IPS-20b (cell line): ENCODE measurements around the gene CFB.

Source experiments
- H3K27ac ChIP-seq: one replicate; pipeline ENCODE4 v1.5.1; 2013; ENCODE audit warnings: low read length
- H3K27me3 ChIP-seq: 2 replicates; pipeline ENCODE4 v1.6.1; 2013; ENCODE audit warnings: mild to moderate bottlenecking, low read length, inconsistent platforms; ENCODE audit not compliant: insufficient read depth
- H3K36me3 ChIP-seq: 2 replicates; pipeline ENCODE4 v1.6.1; 2013; ENCODE audit warnings: low read depth, mild to moderate bottlenecking, inconsistent platforms, low read length, moderate library complexity; ENCODE audit not compliant: insufficient read depth
- H3K4me1 ChIP-seq: 2 replicates; pipeline ENCODE4 v1.6.1; 2013; ENCODE audit warnings: mild to moderate bottlenecking, control low read depth, inconsistent platforms, low read length, moderate library complexity; ENCODE audit not compliant: insufficient read depth
- H3K4me3 ChIP-seq: 2 replicates; pipeline ENCODE4 v1.5.1; 2013; ENCODE audit warnings: mild to moderate bottlenecking, low read length, inconsistent platforms
- H3K9ac ChIP-seq: 2 replicates; pipeline ENCODE4 v1.6.1; 2013; ENCODE audit warnings: low read depth, mild to moderate bottlenecking, inconsistent platforms, low read length, moderate library complexity
- H3K9me3 ChIP-seq: 2 replicates; pipeline ENCODE4 v1.6.1; 2013; ENCODE audit warnings: mild to moderate bottlenecking, low read depth, low read length, inconsistent platforms; ENCODE audit not compliant: insufficient read depth

CFB gene

DNA sequence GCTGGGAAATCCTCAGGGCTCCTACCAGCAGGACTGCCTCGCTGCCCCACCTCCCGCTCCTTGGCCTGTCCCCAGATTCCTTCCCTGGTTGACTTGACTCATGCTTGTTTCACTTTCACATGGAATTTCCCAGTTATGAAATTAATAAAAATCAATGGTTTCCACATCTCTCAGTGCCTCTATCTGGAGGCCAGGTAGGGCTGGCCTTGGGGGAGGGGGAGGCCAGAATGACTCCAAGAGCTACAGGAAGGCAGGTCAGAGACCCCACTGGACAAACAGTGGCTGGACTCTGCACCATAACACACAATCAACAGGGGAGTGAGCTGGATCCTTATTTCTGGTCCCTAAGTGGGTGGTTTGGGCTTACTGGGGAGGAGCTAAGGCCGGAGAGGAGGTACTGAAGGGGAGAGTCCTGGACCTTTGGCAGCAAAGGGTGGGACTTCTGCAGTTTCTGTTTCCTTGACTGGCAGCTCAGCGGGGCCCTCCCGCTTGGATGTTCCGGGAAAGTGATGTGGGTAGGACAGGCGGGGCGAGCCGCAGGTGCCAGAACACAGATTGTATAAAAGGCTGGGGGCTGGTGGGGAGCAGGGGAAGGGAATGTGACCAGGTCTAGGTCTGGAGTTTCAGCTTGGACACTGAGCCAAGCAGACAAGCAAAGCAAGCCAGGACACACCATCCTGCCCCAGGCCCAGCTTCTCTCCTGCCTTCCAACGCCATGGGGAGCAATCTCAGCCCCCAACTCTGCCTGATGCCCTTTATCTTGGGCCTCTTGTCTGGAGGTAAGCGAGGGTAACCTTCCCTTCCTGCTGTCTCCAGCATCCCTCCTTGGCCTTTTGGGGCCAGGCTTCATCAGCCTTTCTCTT lies at the start of gene CFB:
Gene CFB (plus strand): TSS at position 589 of the 863 bp plus-strand sequence. CDS start 127 bp downstream, at position 716.
- H3K9ac ChIP-seq, result no peak within 1 kb of the TSS

DNA sequence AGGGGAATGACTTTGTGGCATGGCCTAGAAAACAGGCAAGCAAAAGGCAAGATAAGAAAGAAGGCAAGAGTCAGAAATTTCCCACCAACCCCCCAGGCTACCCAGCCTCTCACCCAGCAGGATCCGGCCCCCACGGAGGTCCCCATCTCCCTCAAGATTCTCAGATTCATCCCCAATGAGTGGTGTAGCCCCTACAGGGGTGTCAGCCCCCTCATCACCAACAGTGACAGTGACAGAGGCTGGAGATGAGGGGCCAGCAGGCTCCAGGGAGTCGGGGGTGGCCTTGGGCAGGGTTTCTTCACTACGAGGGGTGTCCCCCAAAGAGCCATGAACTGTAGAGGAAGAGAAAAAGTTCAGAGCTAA lies 49.4 kb upstream of the CFB start:
- Histone ChIP-seq H3K36me3 (peaks cover 54% of the 10 kb centered on the region), H3K4me1 (peaks cover 4% of the 10 kb centered on the region; the same call in 1 of the 2 replicates), H3K4me3 (peak overlapping the region; percentile 86), H3K9me3 (no peaks in the 10 kb centered on the region), H3K27ac (no peak overlapping the region), H3K27me3 (no peaks in the 10 kb centered on the region), H3K9ac (peak overlapping the region; percentile 74)

More for the DNA sequence above, at the start of gene CFB:
- no peaks in the 10 kb centered on the region for H3K9me3 ChIP-seq
- peaks cover 42% of the 10 kb centered on the region for H3K27me3 ChIP-seq
- no peak within 1 kb of the TSS for H3K27ac ChIP-seq
- peaks cover under 1% of the 10 kb centered on the region; the same call in 1 of the 2 replicates for H3K36me3 ChIP-seq
- H3K4me1 ChIP-seq, result no peaks in the 10 kb centered on the region
- H3K4me3 ChIP-seq, result no peak within 1 kb of the TSS

DNA sequence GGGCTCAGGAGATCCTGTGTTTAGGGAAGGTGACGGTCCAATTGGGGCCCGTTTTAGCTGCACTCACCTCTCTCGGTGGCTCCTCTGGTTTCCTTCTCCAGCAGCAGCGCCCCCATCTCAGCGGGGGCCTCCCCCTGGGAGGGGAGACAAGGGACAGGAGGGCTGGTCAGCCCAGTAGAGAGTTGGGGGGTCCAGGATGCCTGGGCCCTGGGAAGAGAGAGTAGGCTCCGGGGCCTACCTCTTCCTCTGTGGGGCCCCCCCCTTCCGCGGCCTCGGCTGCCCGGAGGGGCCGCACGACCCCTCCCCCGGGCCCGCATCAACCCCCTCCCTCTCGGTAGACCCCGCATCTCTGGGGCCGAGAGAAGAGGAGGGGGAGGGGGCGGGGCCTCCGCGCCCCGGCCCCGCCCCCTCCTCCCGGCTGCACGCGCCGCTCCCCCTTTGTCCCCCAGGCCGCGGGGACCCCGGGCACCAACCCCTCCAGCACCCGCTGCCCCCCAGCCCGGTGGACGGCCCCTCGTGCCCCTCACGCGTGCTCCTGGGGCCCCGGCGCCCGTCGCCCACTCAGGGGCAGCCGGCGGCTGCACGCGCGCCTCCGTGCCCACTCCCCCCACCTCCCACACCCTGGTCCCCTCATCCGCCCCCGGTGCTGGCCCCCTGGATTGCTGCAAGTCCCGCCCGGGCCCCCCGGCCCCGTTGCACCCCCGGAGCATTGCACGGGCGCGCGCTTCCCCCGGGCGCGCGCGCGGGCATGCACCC lies 48.9 kb upstream of the CFB start:
- no peaks in the 10 kb centered on the region for H3K27me3 ChIP-seq
- H3K27ac ChIP-seq, result no peak overlapping the region
- H3K9me3 ChIP-seq, result no peaks in the 10 kb centered on the region
- H3K9ac ChIP-seq, result peak overlapping the region; percentile 74
- H3K4me3 ChIP-seq, result peak overlapping the region; percentile 86
- H3K36me3 ChIP-seq, result peaks cover 48% of the 10 kb centered on the region
- H3K4me1 ChIP-seq, result peaks cover 4% of the 10 kb centered on the region; the same call in 1 of the 2 replicates

DNA sequence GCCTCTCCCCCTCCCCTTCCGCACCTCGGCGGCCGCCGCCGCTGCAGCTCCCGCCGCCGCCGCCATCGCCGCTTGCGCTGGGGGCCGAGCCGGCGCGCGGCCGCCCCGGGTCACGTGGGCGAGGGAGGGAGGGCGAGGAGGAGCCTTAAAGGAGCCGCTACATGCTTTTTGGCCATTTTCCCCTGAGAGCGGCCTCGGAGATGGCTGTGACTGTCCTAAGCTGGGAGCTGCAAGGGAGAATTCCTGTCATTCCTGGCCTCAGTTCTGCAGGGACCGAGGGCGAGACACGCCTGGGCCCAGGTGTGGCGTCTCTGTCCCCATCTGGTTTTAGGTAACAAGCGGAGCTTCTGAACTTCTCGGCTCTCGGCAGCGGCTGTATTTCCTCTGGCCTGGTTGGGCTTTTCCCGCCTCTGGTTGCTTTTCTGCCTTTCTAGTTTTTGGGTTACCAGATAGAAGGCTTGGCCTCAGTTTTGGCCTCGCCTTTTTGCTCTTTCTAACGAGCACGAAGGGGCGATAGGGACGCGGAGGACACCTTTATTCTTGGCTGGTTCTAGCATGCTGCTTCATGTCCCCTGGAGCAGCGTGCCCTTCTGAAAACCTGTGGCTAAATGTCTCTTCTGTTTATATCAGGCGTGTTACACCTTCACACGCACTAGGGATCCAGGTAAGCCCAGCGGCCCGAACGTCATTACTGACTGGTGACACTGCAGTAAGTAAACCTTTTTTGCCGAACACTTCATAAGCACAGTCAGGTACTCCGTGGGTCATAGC lies 48.1 kb upstream of the CFB start, which contains the start of gene EHMT2:
Gene EHMT2 (minus strand): TSS at position 87 of the 771 bp plus-strand sequence. CDS start 21 bp downstream, at position 66.
- no peak within 1 kb of the TSS for H3K27ac ChIP-seq
- peak within 1 kb of the TSS; percentile 86 for H3K4me3 ChIP-seq
- peaks cover 4% of the 10 kb centered on the region; the same call in 1 of the 2 replicates for H3K4me1 ChIP-seq
- no peaks in the 10 kb centered on the region for H3K9me3 ChIP-seq
- peaks cover 40% of the 10 kb centered on the region for H3K36me3 ChIP-seq
- no peaks in the 10 kb centered on the region for H3K27me3 ChIP-seq
- peak within 1 kb of the TSS; percentile 79 for H3K9ac ChIP-seq

DNA sequence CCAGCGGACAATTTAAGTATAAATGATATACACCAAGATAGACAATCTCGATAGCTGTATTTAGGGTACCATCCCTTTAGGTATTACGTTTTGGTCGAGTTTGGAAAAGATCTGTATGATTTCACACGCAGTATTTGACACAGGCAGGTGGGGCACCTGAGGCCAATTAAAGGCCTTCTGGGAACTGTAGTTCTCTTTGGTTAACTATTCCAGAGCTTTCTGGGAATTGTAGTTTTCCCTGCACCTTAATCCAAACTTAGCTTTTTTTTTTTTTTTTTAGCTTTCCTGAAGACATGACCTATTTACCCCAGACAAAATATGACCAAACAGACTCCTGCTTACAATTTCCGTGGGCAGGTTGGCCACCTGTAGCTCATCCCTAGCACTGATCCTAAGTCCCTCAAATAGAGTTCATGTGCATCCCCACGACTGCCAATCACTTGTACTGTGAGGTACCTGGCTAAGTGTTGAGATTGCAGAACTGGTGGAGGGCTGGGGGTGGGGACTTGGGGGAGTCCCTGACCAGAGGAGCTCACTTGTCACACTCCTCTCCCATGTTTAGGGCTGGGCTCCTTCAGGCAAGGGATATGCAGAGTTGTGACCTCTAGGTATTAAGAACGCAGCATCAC lies 47.4 kb upstream of the CFB start:
- peak overlapping the region; percentile 79; the same call in 1 of the 2 replicates for H3K9ac ChIP-seq

DNA sequence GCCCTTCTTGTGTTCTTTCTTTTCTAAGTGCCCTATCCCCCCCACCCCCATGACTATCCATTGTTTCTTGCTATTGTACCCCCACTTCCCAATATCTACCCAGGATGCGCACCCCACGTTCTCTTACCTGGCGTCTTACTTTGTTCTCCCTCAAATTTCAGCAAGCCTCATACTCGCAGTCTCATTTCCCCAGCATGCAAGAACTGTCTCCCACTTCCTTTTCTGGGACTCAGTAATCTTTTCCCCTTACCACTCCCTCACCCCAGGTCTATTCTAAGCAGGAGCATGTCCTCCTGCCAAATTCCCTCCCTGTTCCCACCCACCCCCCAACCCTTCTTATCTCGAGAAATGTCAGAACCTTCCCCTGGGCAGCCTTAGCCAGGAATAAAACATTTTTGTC lies 46.7 kb upstream of the CFB start:
- H3K9me3 ChIP-seq, result no peaks in the 10 kb centered on the region
- H3K9ac ChIP-seq, result no peak overlapping the region

More for the DNA sequence above, 47.4 kb upstream of the CFB start:
- H3K27ac ChIP-seq, result no peak overlapping the region
- H3K27me3 ChIP-seq, result no peaks in the 10 kb centered on the region
- H3K9me3 ChIP-seq, result no peaks in the 10 kb centered on the region
- H3K36me3 ChIP-seq, result peaks cover 34% of the 10 kb centered on the region
- peak overlapping the region; percentile 86 for H3K4me3 ChIP-seq
- H3K4me1 ChIP-seq, result peaks cover 4% of the 10 kb centered on the region; the same call in 1 of the 2 replicates

DNA sequence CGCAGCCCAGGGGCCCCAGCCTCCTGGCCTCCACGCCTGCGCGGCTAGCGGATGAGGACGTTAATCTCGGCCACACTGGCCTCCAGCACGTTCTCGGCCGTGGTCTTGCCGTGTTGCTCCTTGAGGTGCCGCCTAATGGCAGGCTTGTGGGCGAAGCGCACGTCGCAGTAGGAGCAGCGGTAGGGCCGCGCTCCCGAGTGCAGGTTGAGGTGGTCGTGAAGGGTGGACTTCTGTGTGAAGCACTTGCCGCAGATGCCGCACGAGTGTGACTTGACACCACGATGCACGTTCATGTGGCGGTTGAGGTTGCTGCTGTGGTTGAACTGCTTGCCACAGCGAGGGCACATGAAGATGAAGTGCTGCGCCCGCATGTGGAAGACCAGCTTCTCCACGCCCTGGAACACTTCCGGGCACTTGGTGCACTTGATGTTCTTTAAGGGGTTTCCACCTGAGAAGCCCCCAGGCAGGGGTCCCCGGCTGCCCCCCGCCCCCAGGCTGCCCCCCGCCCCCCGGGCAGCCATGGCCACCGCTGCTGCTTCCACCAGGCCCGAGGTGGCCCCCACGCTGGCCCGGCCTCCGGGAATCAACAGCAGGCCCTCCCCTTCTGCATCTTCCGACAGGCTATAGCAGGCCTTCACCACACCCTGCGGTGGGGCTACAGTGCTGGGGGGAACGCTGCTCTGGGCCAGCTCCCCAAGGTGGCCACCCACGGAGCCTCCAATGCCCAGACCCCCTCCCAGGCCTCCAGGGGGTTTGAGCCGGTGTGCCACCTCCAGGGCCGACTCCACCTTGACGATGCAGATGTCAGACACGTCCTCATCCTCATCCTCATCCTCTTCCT lies 45.8 kb upstream of the CFB start:
- Histone ChIP-seq H3K36me3 (peaks cover 22% of the 10 kb centered on the region), H3K4me3 (no peak overlapping the region), H3K27ac (no peak overlapping the region), H3K27me3 (no peaks in the 10 kb centered on the region), H3K9me3 (no peaks in the 10 kb centered on the region), H3K4me1 (peaks cover 4% of the 10 kb centered on the region; the same call in 1 of the 2 replicates), H3K9ac (no peak overlapping the region)

More for the DNA sequence above, 46.7 kb upstream of the CFB start:
- Histone ChIP-seq H3K4me3 (no peak overlapping the region), H3K27ac (no peak overlapping the region), H3K27me3 (no peaks in the 10 kb centered on the region), H3K4me1 (peaks cover 4% of the 10 kb centered on the region; the same call in 1 of the 2 replicates), H3K36me3 (peaks cover 31% of the 10 kb centered on the region)

DNA sequence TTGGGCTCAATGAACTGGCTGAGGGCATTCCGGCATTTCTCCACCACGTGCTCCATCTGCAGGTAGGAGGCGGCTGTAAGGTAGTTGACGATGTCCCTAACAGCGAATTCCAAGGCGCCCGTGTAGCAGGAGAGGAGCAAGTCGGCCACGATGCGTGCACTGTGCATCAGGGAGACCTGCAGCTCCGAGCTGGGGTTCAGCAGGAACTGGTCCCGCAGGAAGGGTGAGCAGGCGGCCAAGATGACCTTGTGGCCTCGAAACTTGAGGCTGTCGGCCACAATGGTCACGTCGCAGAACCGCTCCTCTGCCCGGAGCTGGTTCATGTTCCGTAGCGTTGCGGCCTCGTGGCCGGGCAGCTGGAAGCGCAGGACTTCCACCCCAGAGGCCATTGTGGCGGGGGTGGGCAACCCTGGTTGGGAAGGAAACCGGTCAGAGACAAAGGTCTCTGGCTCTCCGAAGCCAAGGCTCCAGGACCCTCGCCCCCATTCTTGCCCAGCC lies 44.9 kb upstream of the CFB start:
- Histone ChIP-seq H3K27me3 (no peaks in the 10 kb centered on the region), H3K9me3 (no peaks in the 10 kb centered on the region), H3K36me3 (peaks cover 13% of the 10 kb centered on the region), H3K4me1 (peaks cover 4% of the 10 kb centered on the region; the same call in 1 of the 2 replicates), H3K9ac (peak overlapping the region; percentile 74; the same call in 1 of the 2 replicates), H3K4me3 (peak overlapping the region; percentile 68; the same call in 1 of the 2 replicates), H3K27ac (no peak overlapping the region)

DNA sequence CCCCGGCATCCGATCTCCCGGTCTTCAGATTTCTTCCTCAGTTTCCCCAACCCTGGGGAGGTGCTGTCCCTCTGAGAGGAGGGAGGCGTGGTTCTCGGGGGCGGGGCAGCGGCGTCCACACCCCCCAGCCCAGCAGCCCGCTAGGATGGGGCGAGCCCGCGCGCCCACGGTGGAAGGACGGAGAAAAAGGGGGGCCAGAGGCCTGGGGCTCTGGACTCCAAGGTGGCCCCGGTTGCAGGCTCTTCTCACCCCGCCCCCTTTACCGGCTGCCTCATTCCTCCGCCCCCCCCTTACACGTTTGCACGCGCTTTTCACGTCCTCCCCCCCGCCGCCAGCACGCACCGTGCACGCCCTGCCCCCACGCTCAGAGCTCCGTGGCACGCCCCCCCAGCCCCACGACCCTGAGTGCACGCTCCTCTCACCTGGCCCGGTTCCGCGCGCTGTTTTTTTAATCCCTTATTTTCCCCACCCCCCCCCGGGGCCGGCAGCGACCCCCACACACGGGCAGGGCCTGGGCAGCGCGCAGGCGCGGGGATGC lies 44.4 kb upstream of the CFB start:
- H3K36me3 ChIP-seq, result peaks cover 8% of the 10 kb centered on the region
- no peaks in the 10 kb centered on the region for H3K27me3 ChIP-seq
- H3K9me3 ChIP-seq, result no peaks in the 10 kb centered on the region
- H3K4me3 ChIP-seq, result peak overlapping the region; percentile 68; the same call in 1 of the 2 replicates
- peaks cover 7% of the 10 kb centered on the region; the same call in 1 of the 2 replicates for H3K4me1 ChIP-seq
- no peak overlapping the region for H3K27ac ChIP-seq
- H3K9ac ChIP-seq, result peak overlapping the region; percentile 74; the same call in 1 of the 2 replicates
